A673 (cell line): ENCODE results near the gene MRPS31. TPM values are rescaled to one million over a fixed set of nuclear protein-coding genes. Genes with fewer than 3 reads are reported as not detected.
"Not testable (repeated sequence)": the region's sequence is repeated elsewhere in the genome, so short reads cannot be mapped to it uniquely, and the experiment has no call there.

ENCODE experiments used
- BruUV-seq: library from RNA; stranded (reverse); fragments of 400-500 nt; replicated peaks from 2 replicates; lab custom pipeline; 2021; lab: Mats Ljungman, UMichigan
- CTCF ChIA-PET: fragments of 300-600 bp; sonication (Branson Sonifier 250); formaldehyde crosslinking; loops from one replicate; lab custom pipeline; 2022; ENCODE audit warnings: antibody characterized with exemption; lab: Charles Lee
- POLR2A ChIA-PET: fragments of 300-600 bp; sonication (Branson Sonifier 250); formaldehyde crosslinking; loops from one replicate; lab custom pipeline; 2022; ENCODE audit warnings: antibody characterized with exemption; ENCODE audit not compliant: low non-redundant PET; lab: Charles Lee
- DNase-seq: peaks from one replicate; pipeline ENCODE4 v3.0.0-alpha.2; 2015; ENCODE audit warnings: low spot score
- H3K27ac ChIP-seq: fragments of 200-600 bp; sonication (generic); 2 replicates; pipeline ENCODE4 v1.5.1; 2016; ENCODE audit warnings: mixed run types, low read depth, mild to moderate bottlenecking, mixed read lengths, antibody characterized with exemption, low read length; ENCODE audit not compliant: poor library complexity, severe bottlenecking
- H3K27me3 ChIP-seq: fragments of 200-600 bp; sonication (generic); replicated peaks from 2 replicates; pipeline ENCODE4 v1.6.1; 2017; ENCODE audit warnings: mixed run types, low read depth, mild to moderate bottlenecking, mixed read lengths, antibody characterized with exemption, low read length; ENCODE audit not compliant: insufficient read depth, poor library complexity
- H3K36me3 ChIP-seq: fragments of 200-600 bp; sonication (generic); 2 replicates; pipeline ENCODE4 v1.6.1; 2016; ENCODE audit warnings: mixed run types, mild to moderate bottlenecking, mixed read lengths, antibody characterized with exemption, low read length; ENCODE audit not compliant: insufficient read depth, poor library complexity, severe bottlenecking
- H3K4me1 ChIP-seq: fragments of 200-600 bp; sonication (generic); 2 replicates; pipeline ENCODE4 v1.6.1; 2017; ENCODE audit warnings: mixed run types, mild to moderate bottlenecking, mixed read lengths, antibody characterized with exemption, low read length; ENCODE audit not compliant: insufficient read depth, poor library complexity, severe bottlenecking
- H3K4me3 ChIP-seq: fragments of 200-600 bp; sonication (generic); 2 replicates; pipeline ENCODE4 v1.5.1; 2016; ENCODE audit warnings: low read depth, mixed run types, mild to moderate bottlenecking, mixed read lengths, low read length; ENCODE audit not compliant: poor library complexity, severe bottlenecking
- H3K9me3 ChIP-seq: fragments of 200-600 bp; sonication (generic); 2 replicates; pipeline ENCODE4 v1.6.1; 2016; ENCODE audit warnings: mixed run types, low read depth, mild to moderate bottlenecking, mixed read lengths, antibody characterized with exemption, low read length; ENCODE audit not compliant: poor library complexity, severe bottlenecking
- EZH2 ChIP-seq: fragments of 200-600 bp; sonication (generic); IDR thresholded peaks from 2 replicates; pipeline ENCODE4 v1.6.1; 2017; ENCODE audit warnings: borderline replicate concordance, low read depth, mild to moderate bottlenecking, mixed read lengths, antibody characterized with exemption, low read length; ENCODE audit not compliant: poor library complexity, severe bottlenecking
- intact Hi-C: fragments of 100-400 bp; cut with micrococcal nuclease; formaldehyde crosslinking; loops from one replicate; pipeline ENCODE4 v1.10.0; 2022; ENCODE audit not compliant: unreplicated experiment
- total RNA-seq: library from RNA; stranded (reverse); gene quantifications from 2 replicates; pipeline ENCODE4 v1.2.3, GENCODE V29; 2021
- TF ChIP-seq, protein P1 (sequence below): fragments of 300-800, 200-600 bp; sonication (generic); conservative IDR thresholded peaks from 2 replicates; pipeline ENCODE4 v1.5.1; 2017; ENCODE audit warnings: low read depth, mild to moderate bottlenecking, antibody characterized with exemption, low read length, moderate library complexity, mixed read lengths

The MRPS31 gene
- total RNA-seq, 1 experiment from 2014 or later, result 32.0 TPM

GRCh38 chr13:40728595-40728994, 42.4 kb downstream of the MRPS31 start:
- H3K27me3 ChIP-seq, result no peaks in the 10 kb centered on the region
- BruUV-seq, result no TSS peak
- no peaks in the 10 kb centered on the region for H3K4me1 ChIP-seq
- POLR2A ChIA-PET, result no interaction called here
- H3K36me3 ChIP-seq, result no peaks in the 10 kb centered on the region
- H3K27ac ChIP-seq, result no peak overlapping the region
- TF ChIP-seq, protein P1, sequence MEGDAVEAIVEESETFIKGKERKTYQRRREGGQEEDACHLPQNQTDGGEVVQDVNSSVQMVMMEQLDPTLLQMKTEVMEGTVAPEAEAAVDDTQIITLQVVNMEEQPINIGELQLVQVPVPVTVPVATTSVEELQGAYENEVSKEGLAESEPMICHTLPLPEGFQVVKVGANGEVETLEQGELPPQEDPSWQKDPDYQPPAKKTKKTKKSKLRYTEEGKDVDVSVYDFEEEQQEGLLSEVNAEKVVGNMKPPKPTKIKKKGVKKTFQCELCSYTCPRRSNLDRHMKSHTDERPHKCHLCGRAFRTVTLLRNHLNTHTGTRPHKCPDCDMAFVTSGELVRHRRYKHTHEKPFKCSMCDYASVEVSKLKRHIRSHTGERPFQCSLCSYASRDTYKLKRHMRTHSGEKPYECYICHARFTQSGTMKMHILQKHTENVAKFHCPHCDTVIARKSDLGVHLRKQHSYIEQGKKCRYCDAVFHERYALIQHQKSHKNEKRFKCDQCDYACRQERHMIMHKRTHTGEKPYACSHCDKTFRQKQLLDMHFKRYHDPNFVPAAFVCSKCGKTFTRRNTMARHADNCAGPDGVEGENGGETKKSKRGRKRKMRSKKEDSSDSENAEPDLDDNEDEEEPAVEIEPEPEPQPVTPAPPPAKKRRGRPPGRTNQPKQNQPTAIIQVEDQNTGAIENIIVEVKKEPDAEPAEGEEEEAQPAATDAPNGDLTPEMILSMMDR, result no peak
- TF ChIP-seq EZH2, result no peak
- H3K9me3 ChIP-seq, result no peaks in the 10 kb centered on the region
- CTCF ChIA-PET, result no interaction called here
- intact Hi-C loops, result no loop called here
- DNase-seq, result no peak
- no peak overlapping the region for H3K4me3 ChIP-seq

GRCh38 chr13:40714433-40714832, 56.6 kb downstream of the MRPS31 start:
- H3K4me3 ChIP-seq, H3K27ac ChIP-seq, H3K9me3 ChIP-seq, BruUV-seq, H3K27me3 ChIP-seq, H3K36me3 ChIP-seq, POLR2A ChIA-PET, H3K4me1 ChIP-seq, CTCF ChIA-PET, DNase-seq, intact Hi-C loops: not testable (repeated sequence)

DNA sequence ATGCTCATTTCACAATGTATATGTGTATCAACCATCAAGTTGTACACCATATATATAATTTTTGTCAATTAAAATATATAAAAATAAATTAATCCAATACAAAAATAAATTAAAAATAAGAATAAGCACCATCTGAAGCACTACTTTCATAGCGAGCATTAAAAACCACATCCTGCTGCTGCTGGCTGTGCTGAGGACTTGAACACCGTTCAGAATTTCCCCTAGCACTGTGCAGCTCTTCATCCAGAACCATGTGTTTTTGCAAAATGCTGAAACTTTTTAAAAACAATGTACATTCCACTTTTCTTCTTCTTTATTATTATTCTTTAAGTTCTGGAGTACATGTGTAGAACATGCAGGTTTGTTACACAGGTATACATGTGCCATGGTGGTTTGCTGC, 64.6 kb downstream of the MRPS31 start:
- no peak overlapping the region for H3K4me3 ChIP-seq
- H3K36me3 ChIP-seq, result no peaks in the 10 kb centered on the region
- no peak for TF ChIP-seq EZH2
- TF ChIP-seq, protein P1, result no peak
- POLR2A ChIA-PET, result no interaction called here
- no peak for DNase-seq
- no peaks in the 10 kb centered on the region for H3K27me3 ChIP-seq
- no peaks in the 10 kb centered on the region for H3K9me3 ChIP-seq
- no peak overlapping the region for H3K27ac ChIP-seq
- H3K4me1 ChIP-seq, result no peaks in the 10 kb centered on the region
- intact Hi-C loops, result no loop called here
- CTCF ChIA-PET, result no interaction called here
- BruUV-seq, result no TSS peak

GRCh38 chr13:40697711-40698110, 73.3 kb downstream of the MRPS31 start:
- Histone ChIP-seq H3K36me3 (no peaks in the 10 kb centered on the region), H3K27ac (no peak overlapping the region), H3K4me1 (no peaks in the 10 kb centered on the region), H3K27me3 (no peaks in the 10 kb centered on the region), H3K4me3 (no peak overlapping the region), H3K9me3 (no peaks in the 10 kb centered on the region)
- intact Hi-C loops, result no loop called here
- DNase-seq, result no peak
- BruUV-seq, result no TSS peak
- TF ChIP-seq, protein P1, result no peak
- TF ChIP-seq EZH2, result no peak
- CTCF ChIA-PET, result no interaction called here
- POLR2A ChIA-PET, result no interaction called here
